ENCODE data around the gene ZCCHC12. TPM values are rescaled to one million over a fixed set of nuclear protein-coding genes. Genes with fewer than 3 reads are reported as not detected.

ZCCHC12 gene
- total RNA-seq, 1 experiment from 2014 or later: 0.89 TPM

DNA sequence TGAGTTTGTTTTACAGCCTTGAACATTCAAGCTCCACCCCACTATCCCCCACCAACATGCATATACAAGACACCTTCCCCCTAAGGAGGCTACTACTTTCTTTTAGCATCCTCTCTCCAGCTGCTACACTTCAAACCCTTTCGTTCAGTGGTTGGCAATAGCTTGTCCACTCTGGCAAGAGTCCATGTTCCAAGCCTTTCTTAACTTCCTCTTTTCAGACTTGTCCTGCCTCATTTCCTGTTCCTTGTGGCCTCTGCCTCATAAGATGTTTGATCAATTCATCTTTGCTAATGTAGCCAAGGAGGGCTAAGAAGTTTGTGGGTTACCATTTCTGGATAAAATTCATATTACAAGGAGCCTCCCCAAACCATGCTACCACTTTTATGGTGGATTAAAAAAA lies 20.8 kb upstream of the ZCCHC12 start:
- ChIA-PET CTCF (interaction anchor here (1.0 kb wide), 1 partner anchor 201 kb away, joined by 4 read pairs; no protein-coding TSS in a partner anchor), POLR2A (no interaction called here), RAD21 (ENCODE audit: low non-redundant PET in 1 of 2, low total read pairs in 2 of 2, uncharacterized antibody in 2 of 2, unreplicated experiment in 2 of 2) (no interaction called here)
- H3K36me3 ChIP-seq (ENCODE audit: control insufficient read depth in 1 of 2, insufficient read depth in 2 of 2, low read length in 2 of 2): no peaks in the 10 kb centered on the region
- H2AFZ ChIP-seq (ENCODE audit: low read depth, low read length, poor library complexity, severe bottlenecking): no peak overlapping the region
- no peak for DNase-seq (ENCODE audit: low read depth, low spot score)
- TF ChIP-seq, protein P1, sequence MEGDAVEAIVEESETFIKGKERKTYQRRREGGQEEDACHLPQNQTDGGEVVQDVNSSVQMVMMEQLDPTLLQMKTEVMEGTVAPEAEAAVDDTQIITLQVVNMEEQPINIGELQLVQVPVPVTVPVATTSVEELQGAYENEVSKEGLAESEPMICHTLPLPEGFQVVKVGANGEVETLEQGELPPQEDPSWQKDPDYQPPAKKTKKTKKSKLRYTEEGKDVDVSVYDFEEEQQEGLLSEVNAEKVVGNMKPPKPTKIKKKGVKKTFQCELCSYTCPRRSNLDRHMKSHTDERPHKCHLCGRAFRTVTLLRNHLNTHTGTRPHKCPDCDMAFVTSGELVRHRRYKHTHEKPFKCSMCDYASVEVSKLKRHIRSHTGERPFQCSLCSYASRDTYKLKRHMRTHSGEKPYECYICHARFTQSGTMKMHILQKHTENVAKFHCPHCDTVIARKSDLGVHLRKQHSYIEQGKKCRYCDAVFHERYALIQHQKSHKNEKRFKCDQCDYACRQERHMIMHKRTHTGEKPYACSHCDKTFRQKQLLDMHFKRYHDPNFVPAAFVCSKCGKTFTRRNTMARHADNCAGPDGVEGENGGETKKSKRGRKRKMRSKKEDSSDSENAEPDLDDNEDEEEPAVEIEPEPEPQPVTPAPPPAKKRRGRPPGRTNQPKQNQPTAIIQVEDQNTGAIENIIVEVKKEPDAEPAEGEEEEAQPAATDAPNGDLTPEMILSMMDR (IDR thresholded peaks at IDR 0.05 in 2 of 3, conservative IDR thresholded peaks at IDR 0.05 in 1 of 3; ENCODE audit: borderline replicate concordance in 1 of 3, insufficient read depth in 1 of 3, low read depth in 2 of 3, low read length in 2 of 3): no peak
- TF ChIP-seq POLR2AphosphoS5 (IDR thresholded peaks at IDR 0.05; ENCODE audit: low read depth, low read length) (no peak), RAD21 (IDR thresholded peaks at IDR 0.05; ENCODE audit: low read depth) (no peak), JUND (IDR thresholded peaks at IDR 0.05) (no peak), EGR1 (IDR thresholded peaks at IDR 0.05; ENCODE audit: low read depth) (no peak), CEBPB (IDR thresholded peaks at IDR 0.05; ENCODE audit: low read depth) (no peak), ELF1 (IDR thresholded peaks at IDR 0.05; ENCODE audit: borderline replicate concordance, low read depth) (no peak)
- TF ChIP-seq, protein P2, sequence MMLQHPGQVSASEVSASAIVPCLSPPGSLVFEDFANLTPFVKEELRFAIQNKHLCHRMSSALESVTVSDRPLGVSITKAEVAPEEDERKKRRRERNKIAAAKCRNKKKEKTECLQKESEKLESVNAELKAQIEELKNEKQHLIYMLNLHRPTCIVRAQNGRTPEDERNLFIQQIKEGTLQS (IDR thresholded peaks at IDR 0.05): no peak
- TF ChIP-seq, protein P3, sequence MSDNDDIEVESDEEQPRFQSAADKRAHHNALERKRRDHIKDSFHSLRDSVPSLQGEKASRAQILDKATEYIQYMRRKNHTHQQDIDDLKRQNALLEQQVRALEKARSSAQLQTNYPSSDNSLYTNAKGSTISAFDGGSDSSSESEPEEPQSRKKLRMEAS (IDR thresholded peaks at IDR 0.05): no peak
- H3K9me2 ChIP-seq (ENCODE audit: insufficient read depth): no peaks in the 10 kb centered on the region
- H3K27ac ChIP-seq (ENCODE audit: low read depth, low read length): no peak overlapping the region
- BruUV-seq (replicated peaks): no TSS peak
- no peaks in the 10 kb centered on the region for H3K79me2 ChIP-seq (ENCODE audit: insufficient read depth, low read length)
- no peak overlapping the region for H3K9ac ChIP-seq (ENCODE audit: low read length)
- no peaks in the 10 kb centered on the region for H4K20me1 ChIP-seq (ENCODE audit: insufficient read depth)
- no peak overlapping the region for H3K4me2 ChIP-seq (ENCODE audit: low read length)
- ATAC-seq: no peak
- H3K27me3 ChIP-seq (ENCODE audit: insufficient read depth, low read length): no peaks in the 10 kb centered on the region
- H3K4me3 ChIP-seq (replicated peaks in 1 of 2; ENCODE audit: low read depth in 1 of 2, low read length in 2 of 2): no peak overlapping the region
- no peaks in the 10 kb centered on the region for H3K9me3 ChIP-seq (ENCODE audit: control insufficient read depth in 1 of 2, insufficient read depth in 1 of 2, low read depth in 1 of 2, low read length in 2 of 2)
- H3K4me1 ChIP-seq (ENCODE audit: control insufficient read depth in 1 of 2, insufficient read depth in 2 of 2, low read length in 2 of 2): no peaks in the 10 kb centered on the region
- intact Hi-C loops (cut with micrococcal nuclease): loop anchor here (10.0 kb wide), 1 partner anchor 348 kb away; no protein-coding TSS in a partner anchor

All from HCT116 (cell line).